H9 (cell line): ENCODE measurements around the gene GPR161. TPM values are rescaled to one million over a fixed set of nuclear protein-coding genes. Genes with fewer than 3 reads are reported as not detected.

Source experiments
- DNase-seq: peaks from one replicate; pipeline ENCODE4 v3.0.0-alpha.2; 2017
- H2AFZ ChIP-seq: one replicate; pipeline ENCODE4 v1.6.1; 2013; ENCODE audit warnings: mild to moderate bottlenecking, low read length, control low read depth, moderate library complexity
- H2AK5ac ChIP-seq: 2 replicates; pipeline ENCODE4 v1.6.1; 2013; ENCODE audit warnings: low read length, control low read depth, mixed read lengths; ENCODE audit not compliant: insufficient read length
- H2BK120ac ChIP-seq: one replicate; pipeline ENCODE4 v1.6.1; 2013; ENCODE audit warnings: low read depth, mild to moderate bottlenecking, low read length, control low read depth, inconsistent platforms; ENCODE audit not compliant: poor library complexity, severe bottlenecking
- H2BK12ac ChIP-seq: 2 replicates; pipeline ENCODE4 v1.6.1; 2013; ENCODE audit warnings: low read length, control low read depth, mixed read lengths, low read depth; ENCODE audit not compliant: insufficient read length
- H2BK15ac ChIP-seq: 2 replicates; pipeline ENCODE4 v1.6.1; 2013; ENCODE audit warnings: low read depth, low read length, control low read depth
- H2BK20ac ChIP-seq: one replicate; pipeline ENCODE4 v1.6.1; 2013; ENCODE audit warnings: low read depth, mild to moderate bottlenecking, low read length, control low read depth, inconsistent platforms; ENCODE audit not compliant: poor library complexity, severe bottlenecking
- H2BK5ac ChIP-seq: 2 replicates; pipeline ENCODE4 v1.6.1; 2013; ENCODE audit warnings: low read length, control low read depth, mixed read lengths; ENCODE audit not compliant: insufficient read length
- H3K14ac ChIP-seq: 2 replicates; pipeline ENCODE4 v1.6.1; 2013; ENCODE audit warnings: low read length, control low read depth; ENCODE audit not compliant: insufficient read depth
- H3K18ac ChIP-seq: 2 replicates; pipeline ENCODE4 v1.6.1; 2013; ENCODE audit warnings: low read depth, mild to moderate bottlenecking, mixed read lengths, low read length, control low read depth; ENCODE audit not compliant: insufficient read length
- H3K23ac ChIP-seq: 2 replicates; pipeline ENCODE4 v1.6.1; 2013; ENCODE audit warnings: low read length, control low read depth, mixed read lengths, low read depth; ENCODE audit not compliant: insufficient read length
- H3K23me2 ChIP-seq: 2 replicates; pipeline ENCODE4 v1.6.1; 2013; ENCODE audit warnings: low read depth, mild to moderate bottlenecking, mixed read lengths, low read length, control low read depth; ENCODE audit not compliant: insufficient read length, poor library complexity, severe bottlenecking
- H3K27ac ChIP-seq: 2 replicates; pipeline ENCODE4 v1.5.1; 2013; ENCODE audit warnings: low read length, control low read depth, mixed read lengths, low read depth; ENCODE audit not compliant: insufficient read length
- H3K27me3 ChIP-seq: 2 replicates; pipeline ENCODE4 v1.6.1; 2013; ENCODE audit warnings: low read length, control low read depth, inconsistent platforms; ENCODE audit not compliant: insufficient read depth
- H3K4ac ChIP-seq: 2 replicates; pipeline ENCODE4 v1.6.1; 2013; ENCODE audit warnings: low read depth, mild to moderate bottlenecking, control low read depth, inconsistent platforms, low read length, moderate library complexity
- H3K4me1 ChIP-seq: 2 replicates; pipeline ENCODE4 v1.6.1; 2013; ENCODE audit warnings: low read length, control low read depth, inconsistent platforms; ENCODE audit not compliant: insufficient read depth
- H3K4me2 ChIP-seq: 2 replicates; pipeline ENCODE4 v1.6.1; 2013; ENCODE audit warnings: low read length, control low read depth, mixed read lengths; ENCODE audit not compliant: insufficient read length, insufficient read depth
- H3K56ac ChIP-seq: 2 replicates; pipeline ENCODE4 v1.6.1; 2013; ENCODE audit warnings: low read depth, mild to moderate bottlenecking, mixed read lengths, low read length, control low read depth; ENCODE audit not compliant: insufficient read length
- H3K79me1 ChIP-seq: 2 replicates; pipeline ENCODE4 v1.6.1; 2013; ENCODE audit warnings: low read depth, mild to moderate bottlenecking, moderate library complexity, low read length, control low read depth, inconsistent platforms; ENCODE audit not compliant: insufficient read depth, poor library complexity, severe bottlenecking
- H3K79me2 ChIP-seq: 2 replicates; pipeline ENCODE4 v1.6.1; 2013; ENCODE audit warnings: low read length, control low read depth, inconsistent platforms; ENCODE audit not compliant: insufficient read depth
- H3K9ac ChIP-seq: 2 replicates; pipeline ENCODE4 v1.6.1; 2013; ENCODE audit warnings: low read length, control low read depth, mixed read lengths; ENCODE audit not compliant: insufficient read length; ENCODE audit errors: extremely low read depth
- H3K9me3 ChIP-seq: one replicate; pipeline ENCODE4 v1.6.1; 2013; ENCODE audit warnings: low read depth, low read length, inconsistent platforms; ENCODE audit not compliant: control insufficient read depth
- H3T11ph ChIP-seq: one replicate; pipeline ENCODE4 v1.6.1; 2013; ENCODE audit warnings: mild to moderate bottlenecking, low read length, control low read depth, inconsistent platforms
- H4K20me1 ChIP-seq: one replicate; pipeline ENCODE4 v1.6.1; 2013; ENCODE audit not compliant: control insufficient read depth, insufficient read length, insufficient read depth
- H4K5ac ChIP-seq: 2 replicates; pipeline ENCODE4 v1.6.1; 2013; ENCODE audit warnings: low read depth, mild to moderate bottlenecking, mixed read lengths, low read length, control low read depth; ENCODE audit not compliant: insufficient read length
- H4K8ac ChIP-seq: replicated peaks from 2 replicates; pipeline ENCODE4 v1.6.1; 2013; ENCODE audit warnings: low read length, control low read depth, mixed read lengths, low read depth; ENCODE audit not compliant: insufficient read length
- H4K91ac ChIP-seq: 2 replicates; pipeline ENCODE4 v1.6.1; 2013; ENCODE audit warnings: low read depth, mild to moderate bottlenecking, moderate library complexity, mixed read lengths, low read length, control low read depth; ENCODE audit not compliant: insufficient read length
- H3K27ac Mint-ChIP-seq, 3 experiments: 2 replicates in 2 of 3; 3 replicates in 1 of 3; pipeline ENCODE4 v1.8.0; 2020 to 2021; ENCODE audit warnings: mixed read lengths in 3 of 3, mild to moderate bottlenecking in 1 of 3, moderate library complexity in 1 of 3
- H3K27me3 Mint-ChIP-seq: 2 replicates; pipeline ENCODE4 v1.8.0; 2021; ENCODE audit warnings: low read depth, mild to moderate bottlenecking, moderate library complexity, mixed read lengths
- H3K36me3 Mint-ChIP-seq, 3 experiments: 2 replicates in 2 of 3; 3 replicates in 1 of 3; pipeline ENCODE4 v1.8.0; 2020 to 2021; ENCODE audit warnings: low read depth in 3 of 3, mixed read lengths in 3 of 3; ENCODE audit not compliant: insufficient read depth in 1 of 3
- H3K4me1 Mint-ChIP-seq, 2 experiments: 2 replicates each; pipeline ENCODE4 v1.8.0; 2020; ENCODE audit warnings: mixed read lengths in 2 of 2
- H3K4me3 Mint-ChIP-seq, 2 experiments: 2 replicates in 1 of 2; 3 replicates in 1 of 2; pipeline ENCODE4 v1.8.0; 2020 to 2021; ENCODE audit warnings: mild to moderate bottlenecking in 2 of 2, mixed read lengths in 2 of 2, moderate library complexity in 1 of 2
- H3K9me3 Mint-ChIP-seq, 2 experiments: 2 replicates in 1 of 2; 3 replicates in 1 of 2; pipeline ENCODE4 v1.8.0; 2020; ENCODE audit warnings: mild to moderate bottlenecking in 2 of 2, mixed read lengths in 2 of 2, moderate library complexity in 1 of 2
- CTCF ChIP-seq: fragments of 200-600 bp; sonication (generic); conservative IDR thresholded peaks from 3 replicates; pipeline ENCODE4 v1.8.0; 2021; ENCODE audit warnings: antibody characterized with exemption, mild to moderate bottlenecking
- WGBS: extraction: QIAGEN DNeasy Blood & Tissue Kit; methylation state at CpG from one replicate; pipeline ENCODE4 v1.1.7; 2013; ENCODE audit warnings: missing lambda C conversion rate, low lambda C conversion rate, mixed read lengths; ENCODE audit not compliant: insufficient read length; ENCODE audit errors: extremely low coverage; 5-methylcytosine and 5-hydroxymethylcytosine counted together
- total RNA-seq: library from RNA; stranded (reverse); gene quantifications from 2 replicates; pipeline ENCODE4 v1.2.1, GENCODE V29; 2021

GPR161 gene
- total RNA-seq, 1 experiment from 2014 or later: 10.6 TPM

GRCh38 chr1:168096296-168097165, 40.2 kb downstream of the GPR161 start:
- WGBS: no CpG with 5 or more reads among the region's 27 CpGs
- no peaks in the 10 kb centered on the region for H3K79me2 ChIP-seq

More at GRCh38 chr1:168096296-168097165, 40.2 kb downstream of the GPR161 start:
- Histone ChIP-seq H2BK5ac (no peak overlapping the region), H4K5ac (no peak overlapping the region), H3T11ph (no peak overlapping the region), H4K20me1 (no peaks in the 10 kb centered on the region), H2BK20ac (no peak overlapping the region), H2BK120ac (no peak overlapping the region), H3K23ac (no peak overlapping the region), H3K23me2 (no peaks in the 10 kb centered on the region), H2AFZ (no peak overlapping the region), H3K4ac (no peak overlapping the region), H2BK15ac (no peak overlapping the region), H3K9ac (no peak overlapping the region), H3K4me1 (no peaks in the 10 kb centered on the region), H4K91ac (no peak overlapping the region), H2AK5ac (no peak overlapping the region), H4K8ac (no peak overlapping the region), H2BK12ac (no peak overlapping the region), H3K56ac (no peak overlapping the region), H3K27me3 (no peaks in the 10 kb centered on the region), H3K79me1 (no peaks in the 10 kb centered on the region), H3K4me2 (no peak overlapping the region), H3K27ac (no peak overlapping the region), H3K18ac (no peak overlapping the region), H3K14ac (no peak overlapping the region), H3K9me3 (no peaks in the 10 kb centered on the region)
- no peaks in the 10 kb centered on the region for H3K9me3 Mint-ChIP-seq
- H3K36me3 Mint-ChIP-seq: peaks cover 4 to 18% (median 9%) of the 10 kb centered on the region in 3 experiments; a peak in 6 of 7 replicates
- no peak for TF ChIP-seq CTCF
- no peaks in the 10 kb centered on the region for H3K27me3 Mint-ChIP-seq
- peaks cover 2 to 6% of the 10 kb centered on the region in 2 experiments; a peak in 1 of 4 replicates for H3K4me1 Mint-ChIP-seq
- no peak for DNase-seq
- no peak overlapping the region for H3K4me3 Mint-ChIP-seq
- no peak overlapping the region for H3K27ac Mint-ChIP-seq
